ENCODE measurements around the gene OR7D4.

Gene OR7D4

DNA sequence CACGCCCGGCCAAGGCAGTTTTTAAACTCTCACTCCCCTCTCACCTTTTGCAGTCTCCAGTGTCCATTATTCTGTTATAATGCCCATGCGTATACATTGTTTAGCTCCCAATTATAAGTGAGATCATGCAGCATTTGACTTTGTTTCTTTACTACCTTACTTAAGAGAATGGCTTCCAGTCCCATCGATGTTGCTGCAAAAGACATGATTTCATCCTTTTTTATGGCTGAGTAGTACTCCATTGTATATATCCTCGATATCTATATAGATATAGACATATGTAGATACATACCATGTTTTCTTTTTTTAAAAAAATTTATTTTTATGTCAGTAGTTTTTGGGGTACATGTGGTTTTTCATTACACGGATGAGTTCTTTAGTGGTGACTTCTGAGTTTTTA is 32.2 kb downstream of the OR7D4 start:
- DNase-seq (ENCODE audit: low read depth): no peak
- TF ChIP-seq, protein P1, sequence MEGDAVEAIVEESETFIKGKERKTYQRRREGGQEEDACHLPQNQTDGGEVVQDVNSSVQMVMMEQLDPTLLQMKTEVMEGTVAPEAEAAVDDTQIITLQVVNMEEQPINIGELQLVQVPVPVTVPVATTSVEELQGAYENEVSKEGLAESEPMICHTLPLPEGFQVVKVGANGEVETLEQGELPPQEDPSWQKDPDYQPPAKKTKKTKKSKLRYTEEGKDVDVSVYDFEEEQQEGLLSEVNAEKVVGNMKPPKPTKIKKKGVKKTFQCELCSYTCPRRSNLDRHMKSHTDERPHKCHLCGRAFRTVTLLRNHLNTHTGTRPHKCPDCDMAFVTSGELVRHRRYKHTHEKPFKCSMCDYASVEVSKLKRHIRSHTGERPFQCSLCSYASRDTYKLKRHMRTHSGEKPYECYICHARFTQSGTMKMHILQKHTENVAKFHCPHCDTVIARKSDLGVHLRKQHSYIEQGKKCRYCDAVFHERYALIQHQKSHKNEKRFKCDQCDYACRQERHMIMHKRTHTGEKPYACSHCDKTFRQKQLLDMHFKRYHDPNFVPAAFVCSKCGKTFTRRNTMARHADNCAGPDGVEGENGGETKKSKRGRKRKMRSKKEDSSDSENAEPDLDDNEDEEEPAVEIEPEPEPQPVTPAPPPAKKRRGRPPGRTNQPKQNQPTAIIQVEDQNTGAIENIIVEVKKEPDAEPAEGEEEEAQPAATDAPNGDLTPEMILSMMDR (IDR thresholded peaks at IDR 0.05; ENCODE audit: low read depth, low read length): no peak
- TF ChIP-seq, protein P2, sequence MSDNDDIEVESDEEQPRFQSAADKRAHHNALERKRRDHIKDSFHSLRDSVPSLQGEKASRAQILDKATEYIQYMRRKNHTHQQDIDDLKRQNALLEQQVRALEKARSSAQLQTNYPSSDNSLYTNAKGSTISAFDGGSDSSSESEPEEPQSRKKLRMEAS (IDR thresholded peaks at IDR 0.05; ENCODE audit: low read depth, low read length): no peak
- TF ChIP-seq MYC (IDR thresholded peaks at IDR 0.05; ENCODE audit: low read depth, low read length) (no peak), POLR2A (IDR thresholded peaks at IDR 0.05; ENCODE audit: extremely low read depth, insufficient read length) (no peak)
- H3K4me3 ChIP-seq (ENCODE audit: low read depth, low read length): no peak overlapping the region

- no peak for DNase-seq (ENCODE audit: low read depth)
- no peak for TF ChIP-seq POLR2A (IDR thresholded peaks at IDR 0.05; ENCODE audit: extremely low read depth, insufficient read length)
- TF ChIP-seq, protein P2 (IDR thresholded peaks at IDR 0.05; ENCODE audit: low read depth, low read length): no peak
- TF ChIP-seq, protein P1 (IDR thresholded peaks at IDR 0.05; ENCODE audit: low read depth, low read length): no peak
- no peak for TF ChIP-seq MYC (IDR thresholded peaks at IDR 0.05; ENCODE audit: low read depth, low read length)
- no peak overlapping the region for H3K4me3 ChIP-seq (ENCODE audit: low read depth, low read length)
Measured at GRCh38 chr19:9183000-9183399, 36.4 kb downstream of the OR7D4 start.

GRCh38 chr19:9178901-9179300 is 40.5 kb downstream of the OR7D4 start, which contains the start of gene OR7D2:
TSS of gene OR7D2 (plus strand) at chr19:9178979. CDS start at chr19:9185782, 6,803 bp downstream.
- H3K4me3 ChIP-seq (ENCODE audit: low read depth, low read length): no peak within 1 kb of the TSS
- TF ChIP-seq MYC (IDR thresholded peaks at IDR 0.05; ENCODE audit: low read depth, low read length) (no peak), POLR2A (IDR thresholded peaks at IDR 0.05; ENCODE audit: extremely low read depth, insufficient read length) (no peak)
- TF ChIP-seq, protein P1 (IDR thresholded peaks at IDR 0.05; ENCODE audit: low read depth, low read length): no peak
- TF ChIP-seq, protein P2 (IDR thresholded peaks at IDR 0.05; ENCODE audit: low read depth, low read length): no peak
- no peak for DNase-seq (ENCODE audit: low read depth)

- DNase-seq (ENCODE audit: low read depth): no peak
- no peak for TF ChIP-seq MYC (IDR thresholded peaks at IDR 0.05; ENCODE audit: low read depth, low read length)
- TF ChIP-seq POLR2A (IDR thresholded peaks at IDR 0.05; ENCODE audit: extremely low read depth, insufficient read length): no peak
- TF ChIP-seq, protein P1 (IDR thresholded peaks at IDR 0.05; ENCODE audit: low read depth, low read length): no peak
- TF ChIP-seq, protein P2 (IDR thresholded peaks at IDR 0.05; ENCODE audit: low read depth, low read length): no peak
- no peak overlapping the region for H3K4me3 ChIP-seq (ENCODE audit: low read depth, low read length)
Measured at GRCh38 chr19:9175326-9175725, 44.1 kb downstream of the OR7D4 start.

GRCh38 chr19:9171393-9171991 is 47.9 kb downstream of the OR7D4 start:
- DNase-seq (ENCODE audit: low read depth): no peak
- TF ChIP-seq MYC (IDR thresholded peaks at IDR 0.05; ENCODE audit: low read depth, low read length): no peak
- TF ChIP-seq, protein P1 (IDR thresholded peaks at IDR 0.05; ENCODE audit: low read depth, low read length): no peak
- TF ChIP-seq POLR2A (IDR thresholded peaks at IDR 0.05; ENCODE audit: extremely low read depth, insufficient read length): no peak
- TF ChIP-seq, protein P2 (IDR thresholded peaks at IDR 0.05; ENCODE audit: low read depth, low read length): no peak
- H3K4me3 ChIP-seq (ENCODE audit: low read depth, low read length): no peak overlapping the region
